Mesenchymal stem cell (in vitro differentiated cells and primary cell): ENCODE data around the gene CERS6.
"Not testable (repeated sequence)": the region's sequence is repeated elsewhere in the genome, so short reads cannot be mapped to it uniquely, and the experiment has no call there.

Experiments used
- DNase-seq: peaks from one replicate; pipeline ENCODE4 v3.0.0-alpha.2; 2013
- H2AFZ ChIP-seq: one replicate; pipeline ENCODE4 v1.6.1; 2013; ENCODE audit warnings: low read depth, mild to moderate bottlenecking, control low read depth, inconsistent platforms, low read length, moderate library complexity
- H2AK5ac ChIP-seq: 2 replicates; pipeline ENCODE4 v1.6.1; 2013; ENCODE audit warnings: low read length, moderate library complexity, mild to moderate bottlenecking, inconsistent platforms; ENCODE audit not compliant: severe bottlenecking
- H2BK120ac ChIP-seq: one replicate; pipeline ENCODE4 v1.6.1; 2013; ENCODE audit warnings: low read depth, mild to moderate bottlenecking, inconsistent platforms, low read length, moderate library complexity
- H2BK12ac ChIP-seq, 2 experiments: one replicate each; pipeline ENCODE4 v1.6.1; 2013; ENCODE audit warnings: inconsistent platforms in 2 of 2, low read length in 2 of 2, mild to moderate bottlenecking in 2 of 2, moderate library complexity in 2 of 2, control low read depth in 1 of 2
- H2BK15ac ChIP-seq: one replicate; pipeline ENCODE4 v1.6.1; 2013; ENCODE audit warnings: mild to moderate bottlenecking, low read depth, inconsistent platforms; ENCODE audit not compliant: poor library complexity, severe bottlenecking
- H2BK5ac ChIP-seq: 2 replicates; pipeline ENCODE4 v1.6.1; 2013; ENCODE audit warnings: low read depth, mild to moderate bottlenecking, low read length, control low read depth, inconsistent platforms; ENCODE audit not compliant: poor library complexity, severe bottlenecking
- H3K14ac ChIP-seq, 2 experiments: one replicate each; pipeline ENCODE4 v1.6.1; 2013; ENCODE audit warnings: inconsistent platforms in 2 of 2, low read length in 2 of 2, control low read depth in 1 of 2, mild to moderate bottlenecking in 1 of 2, moderate library complexity in 1 of 2
- H3K18ac ChIP-seq, 2 experiments: one replicate each; pipeline ENCODE4 v1.6.1; 2013; ENCODE audit warnings: inconsistent platforms in 2 of 2, low read length in 2 of 2, control low read depth in 1 of 2, low read depth in 1 of 2, mild to moderate bottlenecking in 1 of 2
- H3K23ac ChIP-seq, 2 experiments: one replicate each; pipeline ENCODE4 v1.6.1; 2013; ENCODE audit warnings: inconsistent platforms in 2 of 2, low read length in 2 of 2, mild to moderate bottlenecking in 2 of 2, moderate library complexity in 2 of 2, control low read depth in 1 of 2
- H3K27ac ChIP-seq: 2 replicates; pipeline ENCODE4 v1.5.1; 2013; ENCODE audit warnings: mild to moderate bottlenecking, moderate library complexity, low read length, control low read depth, inconsistent platforms; ENCODE audit not compliant: poor library complexity, severe bottlenecking
- H3K27me3 ChIP-seq, 2 experiments: 2 replicates each; pipeline versions ENCODE4 v1.6.1 to v1.7.0; 2013; ENCODE audit warnings: low read length in 2 of 2, mild to moderate bottlenecking in 2 of 2, moderate library complexity in 2 of 2, control low read depth in 1 of 2, inconsistent platforms in 1 of 2; ENCODE audit not compliant: control insufficient read depth in 1 of 2, insufficient read depth in 1 of 2
- H3K36me3 ChIP-seq, 2 experiments: 2 replicates each; pipeline versions ENCODE4 v1.6.1 to v1.7.0; 2013; ENCODE audit warnings: low read length in 2 of 2, control low read depth in 1 of 2, inconsistent platforms in 1 of 2, low read depth in 1 of 2, mild to moderate bottlenecking in 1 of 2; ENCODE audit not compliant: insufficient read depth in 2 of 2, control insufficient read depth in 1 of 2
- H3K4ac ChIP-seq, 2 experiments: one replicate each; pipeline ENCODE4 v1.6.1; 2013; ENCODE audit warnings: inconsistent platforms in 2 of 2, low read length in 2 of 2, mild to moderate bottlenecking in 2 of 2, moderate library complexity in 2 of 2, control low read depth in 1 of 2, low read depth in 1 of 2
- H3K4me1 ChIP-seq: 2 replicates; pipeline ENCODE4 v1.6.1; 2013; ENCODE audit warnings: low read depth, low read length, control low read depth; ENCODE audit not compliant: control insufficient read depth, insufficient read depth
- H3K4me2 ChIP-seq: 2 replicates; pipeline ENCODE4 v1.6.1; 2013; ENCODE audit warnings: low read length, mild to moderate bottlenecking, inconsistent platforms; ENCODE audit not compliant: poor library complexity, severe bottlenecking
- H3K4me3 ChIP-seq, 2 experiments: 2 replicates each; pipeline versions ENCODE4 v1.5.1 to v1.7.0; 2013; ENCODE audit warnings: low read length in 2 of 2, mild to moderate bottlenecking in 2 of 2, control low read depth in 1 of 2, low read depth in 1 of 2; ENCODE audit not compliant: insufficient read depth in 1 of 2
- H3K79me1 ChIP-seq: replicated peaks from 2 replicates; pipeline ENCODE4 v1.6.1; 2013; ENCODE audit warnings: mild to moderate bottlenecking, control low read depth, low read length, inconsistent platforms; ENCODE audit not compliant: poor library complexity, severe bottlenecking
- H3K9ac ChIP-seq: 2 replicates; pipeline ENCODE4 v1.7.0; 2013; ENCODE audit warnings: mild to moderate bottlenecking, low read length, moderate library complexity
- H3K9me3 ChIP-seq: 2 replicates; pipeline ENCODE4 v1.7.0; 2013; ENCODE audit warnings: mild to moderate bottlenecking, low read length; ENCODE audit not compliant: control insufficient read depth
- H4K8ac ChIP-seq: one replicate; pipeline ENCODE4 v1.6.1; 2013; ENCODE audit warnings: inconsistent platforms, mild to moderate bottlenecking, low read length, moderate library complexity
- H4K91ac ChIP-seq: one replicate; pipeline ENCODE4 v1.6.1; 2013; ENCODE audit warnings: mild to moderate bottlenecking, low read length, inconsistent platforms
- WGBS: methylation state at CpG from one replicate; pipeline ENCODE4 v1.1.7; 2013; ENCODE audit warnings: mixed read lengths; 5-methylcytosine and 5-hydroxymethylcytosine counted together

The CERS6 gene

DNA sequence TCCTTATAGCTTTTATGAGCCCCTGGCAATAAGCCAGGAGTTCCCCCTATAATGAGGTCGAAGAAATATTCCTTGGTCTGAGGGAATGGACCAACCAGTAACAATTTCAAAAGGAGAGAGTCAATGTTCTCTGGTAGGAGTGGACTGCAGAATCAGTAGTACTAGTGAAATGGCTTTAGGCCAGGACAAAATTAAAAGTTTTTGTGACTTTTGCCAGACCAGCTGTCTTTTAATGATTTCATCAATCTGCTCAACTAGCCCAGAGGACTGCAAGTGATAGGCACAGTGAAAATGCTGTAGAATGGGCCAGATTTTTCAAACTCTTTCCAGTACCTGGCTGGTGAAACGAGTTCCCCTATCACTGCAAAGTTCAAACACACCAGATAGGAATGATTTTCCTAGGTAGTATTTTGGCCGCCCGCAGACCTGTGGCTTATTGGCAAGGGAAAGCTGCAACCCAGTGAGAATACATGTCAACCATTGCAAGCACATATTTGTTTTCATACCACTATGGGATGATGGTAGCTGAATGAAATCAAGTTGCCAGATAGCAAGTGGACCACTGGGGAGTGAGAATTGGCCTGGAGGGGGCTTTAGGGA is 45.5 kb downstream of the CERS6 start:
- no peak overlapping the region for H2AFZ ChIP-seq
- 88% methylated on average over 2 of the region's 4 CpGs for WGBS

DNA sequence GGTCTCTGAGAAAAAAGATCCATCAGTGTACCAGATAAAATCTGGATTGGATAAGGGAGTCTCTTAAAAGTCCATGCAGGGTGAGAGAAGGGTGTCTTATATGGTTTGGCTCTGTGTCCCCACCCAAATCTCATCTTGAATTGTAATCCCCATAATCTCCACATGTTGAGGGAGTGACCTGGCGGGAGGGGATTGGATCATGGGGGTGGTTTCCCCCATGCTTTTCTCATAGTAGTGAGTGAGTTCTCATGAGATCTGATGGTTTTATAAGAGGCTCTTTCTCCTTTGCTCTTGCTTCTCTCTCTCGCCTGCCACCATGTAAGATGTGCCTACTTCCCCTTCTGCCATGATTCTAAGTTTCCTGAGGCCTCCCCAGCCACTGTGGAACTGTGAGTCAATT is 46.8 kb downstream of the CERS6 start:
- H3K27me3 ChIP-seq, H2BK12ac ChIP-seq, H2AFZ ChIP-seq, H2BK15ac ChIP-seq, DNase-seq, H3K18ac ChIP-seq, H3K14ac ChIP-seq, H4K91ac ChIP-seq, H3K4me2 ChIP-seq, H3K4me1 ChIP-seq, H3K23ac ChIP-seq, H3K36me3 ChIP-seq, H3K9ac ChIP-seq, H3K9me3 ChIP-seq, H2AK5ac ChIP-seq, H3K27ac ChIP-seq, H2BK120ac ChIP-seq, H4K8ac ChIP-seq, H3K4ac ChIP-seq, H2BK5ac ChIP-seq, H3K4me3 ChIP-seq: not testable (repeated sequence)
- WGBS, result 100% methylated on average over 1 of the region's 2 CpGs
- H3K79me1 ChIP-seq, result peaks cover 50% of the 10 kb centered on the region

More for the DNA sequence above, 45.5 kb downstream of the CERS6 start:
- DNase-seq, result no peak
- no peak overlapping the region for H3K27ac ChIP-seq
- H3K4ac ChIP-seq, result no peak overlapping the region
- no peak overlapping the region for H3K23ac ChIP-seq
- H3K79me1 ChIP-seq, result peaks cover 51% of the 10 kb centered on the region
- H3K36me3 ChIP-seq, result no peaks in the 10 kb centered on the region
- H4K91ac ChIP-seq, result no peak overlapping the region
- H2BK12ac ChIP-seq, result no peak overlapping the region
- no peak overlapping the region for H3K14ac ChIP-seq
- no peak overlapping the region for H2AK5ac ChIP-seq
- no peak overlapping the region for H3K9ac ChIP-seq
- H3K4me1 ChIP-seq, result no peaks in the 10 kb centered on the region
- H2BK15ac ChIP-seq, result no peak overlapping the region
- no peak overlapping the region for H3K4me2 ChIP-seq
- no peak overlapping the region for H2BK5ac ChIP-seq
- no peak overlapping the region for H3K18ac ChIP-seq
- no peaks in the 10 kb centered on the region for H3K27me3 ChIP-seq
- H2BK120ac ChIP-seq, result no peak overlapping the region
- H3K4me3 ChIP-seq, result no peak overlapping the region
- H4K8ac ChIP-seq, result no peak overlapping the region
- peaks cover 2% of the 10 kb centered on the region for H3K9me3 ChIP-seq

DNA sequence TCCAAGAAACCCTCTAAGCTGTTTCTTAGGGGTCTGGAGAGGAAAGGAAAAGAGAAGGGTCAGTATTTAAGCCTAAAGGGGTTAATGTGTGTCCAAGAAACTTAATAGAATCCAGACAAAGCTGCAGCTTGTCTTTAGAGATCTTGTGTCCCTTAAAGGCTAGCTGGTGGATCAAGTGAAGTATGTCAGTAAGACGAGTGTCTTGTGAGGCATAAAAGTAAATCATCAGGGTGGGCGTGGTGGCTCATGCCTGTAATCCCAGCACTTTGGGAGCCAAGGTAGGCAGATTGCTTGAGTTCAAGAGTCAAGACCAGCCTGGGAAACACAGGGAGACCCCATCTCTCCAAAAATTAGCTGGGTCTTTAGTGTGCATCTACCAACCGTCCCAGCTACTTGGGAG is 47.8 kb downstream of the CERS6 start:
- H4K91ac ChIP-seq, result no peak overlapping the region
- H3K4me1 ChIP-seq, result no peaks in the 10 kb centered on the region
- no peak overlapping the region for H3K23ac ChIP-seq
- no peak overlapping the region for H2BK5ac ChIP-seq
- no peak overlapping the region for H2BK120ac ChIP-seq
- H2BK12ac ChIP-seq, result no peak overlapping the region
- H3K9me3 ChIP-seq, result peaks cover 2% of the 10 kb centered on the region
- H3K27me3 ChIP-seq, result no peaks in the 10 kb centered on the region
- no peak overlapping the region for H2AK5ac ChIP-seq
- H3K79me1 ChIP-seq, result peaks cover 46% of the 10 kb centered on the region
- H3K18ac ChIP-seq, result no peak overlapping the region
- DNase-seq, result no peak
- no peak overlapping the region for H3K4ac ChIP-seq
- no peak overlapping the region for H2BK15ac ChIP-seq
- H3K27ac ChIP-seq, result no peak overlapping the region
- no peak overlapping the region for H3K14ac ChIP-seq
- no peak overlapping the region for H4K8ac ChIP-seq
- 84% methylated on average over 3 of the region's 3 CpGs for WGBS
- H3K9ac ChIP-seq, result no peak overlapping the region
- H2AFZ ChIP-seq, result no peak overlapping the region
- H3K36me3 ChIP-seq, result no peaks in the 10 kb centered on the region
- no peak overlapping the region for H3K4me3 ChIP-seq
- H3K4me2 ChIP-seq, result no peak overlapping the region

DNA sequence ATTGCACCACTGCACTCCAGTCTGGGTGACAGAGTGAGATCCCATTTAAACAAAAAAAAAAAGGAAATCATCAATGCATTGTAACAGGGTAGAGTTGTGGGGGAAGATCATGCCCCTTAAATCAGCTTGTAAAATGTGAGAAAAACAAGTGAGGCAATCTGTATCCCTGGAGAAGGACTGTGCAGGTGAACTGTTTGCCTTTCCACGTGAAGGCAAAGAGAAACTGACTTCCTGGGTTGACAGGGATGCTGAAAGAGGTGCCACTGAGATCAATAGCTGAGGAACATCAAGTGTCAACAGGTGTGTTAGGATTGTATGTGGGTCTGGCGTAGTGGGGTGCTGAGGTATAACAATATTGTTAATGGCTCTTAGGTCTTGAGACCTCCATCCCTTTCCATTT is 48.3 kb downstream of the CERS6 start:
- Histone ChIP-seq H3K4me1 (no peaks in the 10 kb centered on the region), H2BK12ac (peak overlapping the region in 1 of 2 experiments; percentile 47), H4K8ac (no peak overlapping the region), H2BK15ac (no peak overlapping the region), H2BK5ac (no peak overlapping the region), H2AK5ac (no peak overlapping the region), H3K9me3 (peaks cover 2% of the 10 kb centered on the region), H3K79me1 (peaks cover 43% of the 10 kb centered on the region), H3K9ac (no peak overlapping the region), H3K4me2 (no peak overlapping the region), H3K27ac (no peak overlapping the region), H3K27me3 (no peaks in the 10 kb centered on the region), H3K36me3 (no peaks in the 10 kb centered on the region), H3K4me3 (no peak overlapping the region), H3K18ac (no peak overlapping the region), H2AFZ (no peak overlapping the region), H2BK120ac (no peak overlapping the region), H3K14ac (no peak overlapping the region), H4K91ac (no peak overlapping the region), H3K23ac (no peak overlapping the region), H3K4ac (no peak overlapping the region)
- DNase-seq, result no peak
- 89% methylated on average over 2 of the region's 2 CpGs for WGBS
